ENCODE measurements around the gene ZNF280C. TPM values are rescaled to one million over a fixed set of nuclear protein-coding genes. Genes with fewer than 3 reads are reported as not detected.

ZNF280C gene
- total RNA-seq, 1 experiment from 2014 or later, result 12.9 TPM

DNA sequence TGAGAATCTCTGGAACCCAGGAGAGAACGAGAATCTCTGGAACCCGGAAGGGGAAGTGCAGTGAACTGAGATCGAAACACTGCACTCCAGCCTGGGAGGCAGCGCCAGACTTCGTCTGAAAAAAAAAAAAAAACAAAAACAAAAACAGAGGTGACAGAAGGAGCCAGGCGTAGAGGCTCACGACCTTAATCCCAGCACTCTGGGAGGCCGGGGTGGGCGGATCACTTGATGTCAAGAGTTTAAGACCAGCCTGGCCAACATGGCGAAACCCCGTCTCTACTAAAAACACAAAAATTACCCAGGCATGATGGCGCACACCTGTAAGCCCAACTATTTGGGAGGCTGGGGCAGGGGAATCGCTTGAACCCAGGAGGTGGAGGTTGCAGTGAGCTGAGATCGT, 17.0 kb downstream of the ZNF280C start:
- H3K9me3 ChIP-seq (ENCODE audit: control insufficient read depth, insufficient read depth, low read depth, low read length), result no peaks in the 10 kb centered on the region
- CTCF ChIA-PET, result no interaction called here
- in situ Hi-C loops (cut with HindIII; ENCODE audit: low pct_unique_long_range_greater_than_20kb, low sequenced_read_pairs) (no loop called here), intact Hi-C loops (cut with micrococcal nuclease; ENCODE audit: unreplicated experiment) (no loop called here)
- no peaks in the 10 kb centered on the region for H3K36me3 ChIP-seq (ENCODE audit: control insufficient read depth, insufficient read depth, low read length)
- H3K27ac ChIP-seq (ENCODE audit: low read length), result no peak overlapping the region
- DNase-seq (ENCODE audit: low read depth, low spot score) (no peak), ATAC-seq (no peak)
- H3K27me3 ChIP-seq (ENCODE audit: control insufficient read depth, insufficient read depth, low read length), result no peaks in the 10 kb centered on the region
- H3K4me1 ChIP-seq (ENCODE audit: control insufficient read depth, insufficient read depth, low read length), result no peaks in the 10 kb centered on the region
- POLR2A ChIA-PET, result no interaction called here
- no TSS peak for BruUV-seq (replicated peaks)
- no peak overlapping the region for H3K4me3 ChIP-seq (ENCODE audit: low read depth in 2 of 2, low read length in 2 of 2)
- TF ChIP-seq, protein P1, sequence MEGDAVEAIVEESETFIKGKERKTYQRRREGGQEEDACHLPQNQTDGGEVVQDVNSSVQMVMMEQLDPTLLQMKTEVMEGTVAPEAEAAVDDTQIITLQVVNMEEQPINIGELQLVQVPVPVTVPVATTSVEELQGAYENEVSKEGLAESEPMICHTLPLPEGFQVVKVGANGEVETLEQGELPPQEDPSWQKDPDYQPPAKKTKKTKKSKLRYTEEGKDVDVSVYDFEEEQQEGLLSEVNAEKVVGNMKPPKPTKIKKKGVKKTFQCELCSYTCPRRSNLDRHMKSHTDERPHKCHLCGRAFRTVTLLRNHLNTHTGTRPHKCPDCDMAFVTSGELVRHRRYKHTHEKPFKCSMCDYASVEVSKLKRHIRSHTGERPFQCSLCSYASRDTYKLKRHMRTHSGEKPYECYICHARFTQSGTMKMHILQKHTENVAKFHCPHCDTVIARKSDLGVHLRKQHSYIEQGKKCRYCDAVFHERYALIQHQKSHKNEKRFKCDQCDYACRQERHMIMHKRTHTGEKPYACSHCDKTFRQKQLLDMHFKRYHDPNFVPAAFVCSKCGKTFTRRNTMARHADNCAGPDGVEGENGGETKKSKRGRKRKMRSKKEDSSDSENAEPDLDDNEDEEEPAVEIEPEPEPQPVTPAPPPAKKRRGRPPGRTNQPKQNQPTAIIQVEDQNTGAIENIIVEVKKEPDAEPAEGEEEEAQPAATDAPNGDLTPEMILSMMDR (IDR thresholded peaks at IDR 0.05), result no peak
- TF ChIP-seq SIN3A (IDR thresholded peaks at IDR 0.05; ENCODE audit: borderline replicate concordance, insufficient read depth, low read depth, low read length) (no peak), TCF7L2 (IDR thresholded peaks at IDR 0.05; ENCODE audit: low read depth, low read length) (no peak), POLR2AphosphoS5 (IDR thresholded peaks at IDR 0.05; ENCODE audit: low read depth, low read length) (no peak)
- TF ChIP-seq, protein P2, sequence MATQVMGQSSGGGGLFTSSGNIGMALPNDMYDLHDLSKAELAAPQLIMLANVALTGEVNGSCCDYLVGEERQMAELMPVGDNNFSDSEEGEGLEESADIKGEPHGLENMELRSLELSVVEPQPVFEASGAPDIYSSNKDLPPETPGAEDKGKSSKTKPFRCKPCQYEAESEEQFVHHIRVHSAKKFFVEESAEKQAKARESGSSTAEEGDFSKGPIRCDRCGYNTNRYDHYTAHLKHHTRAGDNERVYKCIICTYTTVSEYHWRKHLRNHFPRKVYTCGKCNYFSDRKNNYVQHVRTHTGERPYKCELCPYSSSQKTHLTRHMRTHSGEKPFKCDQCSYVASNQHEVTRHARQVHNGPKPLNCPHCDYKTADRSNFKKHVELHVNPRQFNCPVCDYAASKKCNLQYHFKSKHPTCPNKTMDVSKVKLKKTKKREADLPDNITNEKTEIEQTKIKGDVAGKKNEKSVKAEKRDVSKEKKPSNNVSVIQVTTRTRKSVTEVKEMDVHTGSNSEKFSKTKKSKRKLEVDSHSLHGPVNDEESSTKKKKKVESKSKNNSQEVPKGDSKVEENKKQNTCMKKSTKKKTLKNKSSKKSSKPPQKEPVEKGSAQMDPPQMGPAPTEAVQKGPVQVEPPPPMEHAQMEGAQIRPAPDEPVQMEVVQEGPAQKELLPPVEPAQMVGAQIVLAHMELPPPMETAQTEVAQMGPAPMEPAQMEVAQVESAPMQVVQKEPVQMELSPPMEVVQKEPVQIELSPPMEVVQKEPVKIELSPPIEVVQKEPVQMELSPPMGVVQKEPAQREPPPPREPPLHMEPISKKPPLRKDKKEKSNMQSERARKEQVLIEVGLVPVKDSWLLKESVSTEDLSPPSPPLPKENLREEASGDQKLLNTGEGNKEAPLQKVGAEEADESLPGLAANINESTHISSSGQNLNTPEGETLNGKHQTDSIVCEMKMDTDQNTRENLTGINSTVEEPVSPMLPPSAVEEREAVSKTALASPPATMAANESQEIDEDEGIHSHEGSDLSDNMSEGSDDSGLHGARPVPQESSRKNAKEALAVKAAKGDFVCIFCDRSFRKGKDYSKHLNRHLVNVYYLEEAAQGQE (IDR thresholded peaks at IDR 0.05; ENCODE audit: insufficient read depth in 1 of 2, low read depth in 2 of 2, low read length in 1 of 2), result no peak

DNA sequence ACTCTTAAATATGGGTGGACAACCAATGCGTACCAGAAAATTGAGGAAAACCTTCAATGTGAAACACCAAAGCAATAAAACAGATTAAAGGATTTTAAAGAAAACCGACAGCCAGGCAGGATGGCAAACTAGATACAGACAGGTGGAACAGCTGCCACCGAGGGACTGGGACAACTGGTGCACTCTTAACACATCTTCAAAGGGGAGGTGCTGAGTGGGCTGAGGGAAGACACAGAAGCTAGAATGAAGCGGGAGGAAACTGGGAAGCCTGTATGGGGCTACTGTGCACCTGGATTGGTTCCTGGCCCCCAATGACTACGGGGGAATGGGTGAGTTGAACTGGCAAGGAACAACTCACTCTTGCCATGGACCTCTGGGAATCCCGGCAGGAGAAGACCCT, 20.7 kb downstream of the ZNF280C start:
- no TSS peak for BruUV-seq (replicated peaks)

More for the DNA sequence above, 20.7 kb downstream of the ZNF280C start:
- CTCF ChIA-PET, result no interaction called here
- in situ Hi-C loops (cut with HindIII; ENCODE audit: low pct_unique_long_range_greater_than_20kb, low sequenced_read_pairs), result no loop called here
- DNase-seq (ENCODE audit: low read depth, low spot score) (no peak), ATAC-seq (no peak)
- no peaks in the 10 kb centered on the region for H3K9me3 ChIP-seq (ENCODE audit: control insufficient read depth, insufficient read depth, low read depth, low read length)
- 0 out of 2 replicates have a peak, but pooled peaks cover 4% of the 10 kb centered on the region for H3K36me3 ChIP-seq (ENCODE audit: control insufficient read depth, insufficient read depth, low read length)
- intact Hi-C loops (cut with micrococcal nuclease; ENCODE audit: unreplicated experiment), result no loop called here
- TF ChIP-seq, protein P2 (IDR thresholded peaks at IDR 0.05; ENCODE audit: insufficient read depth in 1 of 2, low read depth in 2 of 2, low read length in 1 of 2), result no peak
- TF ChIP-seq POLR2AphosphoS5 (IDR thresholded peaks at IDR 0.05; ENCODE audit: low read depth, low read length), result no peak
- no peak for TF ChIP-seq SIN3A (IDR thresholded peaks at IDR 0.05; ENCODE audit: borderline replicate concordance, insufficient read depth, low read depth, low read length)
- TF ChIP-seq, protein P1 (IDR thresholded peaks at IDR 0.05), result no peak
- no peak for TF ChIP-seq TCF7L2 (IDR thresholded peaks at IDR 0.05; ENCODE audit: low read depth, low read length)
- H3K4me1 ChIP-seq (ENCODE audit: control insufficient read depth, insufficient read depth, low read length), result no peaks in the 10 kb centered on the region
- no peaks in the 10 kb centered on the region for H3K27me3 ChIP-seq (ENCODE audit: control insufficient read depth, insufficient read depth, low read length)
- POLR2A ChIA-PET, result no interaction called here
- no peak overlapping the region for H3K27ac ChIP-seq (ENCODE audit: low read length)
- no peak overlapping the region for H3K4me3 ChIP-seq (ENCODE audit: low read depth in 2 of 2, low read length in 2 of 2)

Measured in Panc1 (cell line).